Prostate gland (tissue), 2 donors: Measurements from ENCODE around the gene TRRAP. TPM values are rescaled to one million over a fixed set of nuclear protein-coding genes. Genes with fewer than 3 reads are reported as not detected.

Experiments used
- DNase-seq: peaks from one replicate; pipeline ENCODE4 v3.0.0-alpha.2; 2019; ENCODE audit warnings: low spot score
- H3K27ac ChIP-seq, 2 donors: fragments of 200-600 bp; sonication (generic); 2 replicates each; pipeline ENCODE4 v1.5.1; 2017 to 2019
- H3K27me3 ChIP-seq: fragments of 200-600 bp; sonication (generic); replicated peaks from 2 replicates; pipeline ENCODE4 v1.5.1; 2019; ENCODE audit not compliant: insufficient read depth
- H3K36me3 ChIP-seq, 2 donors: fragments of 200-600 bp; sonication (generic); 1 replicate in 1 of 2; 2 replicates in 1 of 2; pipeline versions ENCODE4 v1.5.1 to v1.8.1; 2017 to 2019
- H3K4me1 ChIP-seq: fragments of 200-600 bp; sonication (generic); replicated peaks from 2 replicates; pipeline ENCODE4 v1.5.1; 2019
- H3K4me3 ChIP-seq, 2 donors: fragments of 200-600 bp; sonication (generic); 2 replicates each; pipeline ENCODE4 v1.5.1; 2017 to 2019
- H3K9me3 ChIP-seq: fragments of 200-600 bp; sonication (generic); 2 replicates; pipeline ENCODE4 v1.5.1; 2017
- POLR2A ChIP-seq: fragments of 450-650 bp; IDR thresholded peaks from one replicate; pipeline ENCODE4 v1.6.1; 2016; ENCODE audit warnings: antibody characterized with exemption, mild to moderate bottlenecking
- POLR2AphosphoS5 ChIP-seq: sonication (generic); formaldehyde crosslinking; IDR thresholded peaks from one replicate; pipeline ENCODE4 v1.6.1; 2017; ENCODE audit warnings: antibody characterized with exemption
- WGBS: methylation state at CpG from one replicate; pipeline ENCODE4 v1.1.5; 2018; 5-methylcytosine and 5-hydroxymethylcytosine counted together
- intact Hi-C: fragments of 100-400 bp; cut with DNase I; formaldehyde crosslinking; loops from one replicate; pipeline ENCODE4 v1.14.2; 2022
- total RNA-seq, 2 donors: library from RNA; depleted of rRNA; stranded (reverse); fragments of >200 nt; gene quantifications; one replicate each; pipeline ENCODE4 v1.1.0, GENCODE V29; 2016
- TF ChIP-seq, protein P1 (sequence below), 4 experiments: fragments of 200-600 bp in 2 of 4; fragments of 450-650 bp in 2 of 4; sonication (generic) in 2 of 4; IDR thresholded peaks; 1 replicate in 3 of 4; 2 replicates in 1 of 4; pipeline ENCODE4 v1.5.1; 2016 to 2019; ENCODE audit warnings: antibody characterized with exemption in 4 of 4, mild to moderate bottlenecking in 2 of 4, moderate library complexity in 2 of 4

Gene TRRAP
- total RNA-seq, 2 donors from 2014 or later = 38.3 to 87.4 TPM

DNA sequence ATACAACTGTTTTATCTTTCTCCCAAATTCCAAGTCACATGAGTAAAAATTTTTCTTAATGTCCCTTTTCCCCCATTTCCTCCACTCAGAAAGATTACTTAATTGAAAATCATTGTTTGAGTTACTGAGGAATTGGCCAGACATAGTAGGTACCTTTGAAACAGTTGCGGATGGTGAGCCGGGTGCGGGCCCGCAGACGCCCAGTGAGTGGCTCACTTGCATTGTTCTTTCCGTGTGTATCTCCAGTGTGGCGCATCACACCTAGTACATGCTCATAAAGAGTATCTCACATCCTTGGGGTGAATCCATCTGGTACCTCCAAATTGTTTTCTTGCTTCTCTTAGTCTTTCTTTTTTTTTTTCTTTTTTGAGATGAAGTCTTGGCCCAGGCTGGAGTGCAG lies 14.3 kb downstream of the TRRAP start:
- Histone ChIP-seq H3K27ac (no peak overlapping the region), H3K9me3 (no peaks in the 10 kb centered on the region), H3K27me3 (no peaks in the 10 kb centered on the region), H3K4me1 (no peaks in the 10 kb centered on the region), H3K4me3 (no peak overlapping the region), H3K36me3 (peaks cover 8 to 9% of the 10 kb centered on the region in 2 donors)
- TF ChIP-seq, protein P1, sequence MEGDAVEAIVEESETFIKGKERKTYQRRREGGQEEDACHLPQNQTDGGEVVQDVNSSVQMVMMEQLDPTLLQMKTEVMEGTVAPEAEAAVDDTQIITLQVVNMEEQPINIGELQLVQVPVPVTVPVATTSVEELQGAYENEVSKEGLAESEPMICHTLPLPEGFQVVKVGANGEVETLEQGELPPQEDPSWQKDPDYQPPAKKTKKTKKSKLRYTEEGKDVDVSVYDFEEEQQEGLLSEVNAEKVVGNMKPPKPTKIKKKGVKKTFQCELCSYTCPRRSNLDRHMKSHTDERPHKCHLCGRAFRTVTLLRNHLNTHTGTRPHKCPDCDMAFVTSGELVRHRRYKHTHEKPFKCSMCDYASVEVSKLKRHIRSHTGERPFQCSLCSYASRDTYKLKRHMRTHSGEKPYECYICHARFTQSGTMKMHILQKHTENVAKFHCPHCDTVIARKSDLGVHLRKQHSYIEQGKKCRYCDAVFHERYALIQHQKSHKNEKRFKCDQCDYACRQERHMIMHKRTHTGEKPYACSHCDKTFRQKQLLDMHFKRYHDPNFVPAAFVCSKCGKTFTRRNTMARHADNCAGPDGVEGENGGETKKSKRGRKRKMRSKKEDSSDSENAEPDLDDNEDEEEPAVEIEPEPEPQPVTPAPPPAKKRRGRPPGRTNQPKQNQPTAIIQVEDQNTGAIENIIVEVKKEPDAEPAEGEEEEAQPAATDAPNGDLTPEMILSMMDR (IDR thresholded peaks at IDR 0.05) = no peak
- TF ChIP-seq POLR2AphosphoS5 = no peak
- TF ChIP-seq POLR2A = no peak
- no peak for DNase-seq
- 90% methylated on average over 7 of the region's 7 CpGs for WGBS
- intact Hi-C loops = no loop called here

GRCh38 chr7:98899816-98900215 lies 21.5 kb downstream of the TRRAP start:
- WGBS = 86% methylated on average over 7 of the region's 7 CpGs
- H3K9me3 ChIP-seq = no peaks in the 10 kb centered on the region

GRCh38 chr7:98900815-98901214 lies 22.5 kb downstream of the TRRAP start:
- 95% methylated on average over 3 of the region's 3 CpGs for WGBS
- peaks cover 11 to 23% of the 10 kb centered on the region in 2 donors for H3K36me3 ChIP-seq

More at GRCh38 chr7:98899816-98900215, 21.5 kb downstream of the TRRAP start:
- intact Hi-C loops = no loop called here
- no peak for DNase-seq
- Histone ChIP-seq H3K27ac (no peak overlapping the region), H3K4me3 (no peak overlapping the region), H3K27me3 (no peaks in the 10 kb centered on the region), H3K4me1 (no peaks in the 10 kb centered on the region), H3K36me3 (peaks cover 11 to 15% of the 10 kb centered on the region in 2 donors)
- TF ChIP-seq, protein P1 (IDR thresholded peaks at IDR 0.05) = no peak
- TF ChIP-seq POLR2AphosphoS5 = no peak
- TF ChIP-seq POLR2A = no peak

GRCh38 chr7:98902523-98902922 lies 24.2 kb downstream of the TRRAP start:
- TF ChIP-seq POLR2AphosphoS5 (no peak), POLR2A (no peak)
- TF ChIP-seq, protein P1 (IDR thresholded peaks at IDR 0.05) = no peak
- 86% methylated on average over 3 of the region's 3 CpGs for WGBS

More at GRCh38 chr7:98900815-98901214, 22.5 kb downstream of the TRRAP start:
- no peak for DNase-seq
- Histone ChIP-seq H3K27me3 (no peaks in the 10 kb centered on the region), H3K4me1 (no peaks in the 10 kb centered on the region), H3K9me3 (no peaks in the 10 kb centered on the region), H3K27ac (no peak overlapping the region), H3K4me3 (no peak overlapping the region)
- TF ChIP-seq POLR2A = no peak
- TF ChIP-seq POLR2AphosphoS5 = no peak
- TF ChIP-seq, protein P1 (IDR thresholded peaks at IDR 0.05) = no peak
- intact Hi-C loops = no loop called here

DNA sequence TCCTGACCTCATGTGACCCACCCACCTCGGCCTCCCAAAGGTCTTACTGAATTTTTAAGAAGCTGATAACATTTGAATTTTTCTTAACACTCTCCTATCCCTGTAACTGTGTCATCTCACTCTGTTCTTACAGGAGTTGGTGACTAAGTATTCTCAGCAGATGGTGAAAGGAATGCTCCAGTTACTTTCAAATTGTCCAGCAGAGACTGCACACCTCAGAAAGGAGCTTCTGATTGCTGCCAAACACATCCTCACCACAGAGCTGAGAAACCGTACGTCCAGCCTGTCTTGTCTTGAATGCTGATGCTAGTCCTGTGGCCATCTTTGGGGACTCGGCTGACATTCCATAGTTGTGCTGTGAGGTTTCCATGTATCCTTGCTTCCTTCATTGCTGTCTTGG lies 24.9 kb downstream of the TRRAP start:
- intact Hi-C loops = no loop called here
- Histone ChIP-seq H3K36me3 (peaks cover 11 to 17% of the 10 kb centered on the region in 2 donors), H3K27ac (no peak overlapping the region), H3K4me3 (no peak overlapping the region), H3K27me3 (no peaks in the 10 kb centered on the region), H3K4me1 (no peaks in the 10 kb centered on the region), H3K9me3 (no peaks in the 10 kb centered on the region)
- no peak for TF ChIP-seq POLR2AphosphoS5
- TF ChIP-seq POLR2A = no peak
- TF ChIP-seq, protein P1 (IDR thresholded peaks at IDR 0.05) = no peak
- WGBS = 98% methylated on average over 4 of the region's 4 CpGs
- DNase-seq = no peak

More at GRCh38 chr7:98902523-98902922, 24.2 kb downstream of the TRRAP start:
- no peak for DNase-seq
- no peaks in the 10 kb centered on the region for H3K4me1 ChIP-seq
- no peak overlapping the region for H3K4me3 ChIP-seq
- intact Hi-C loops = no loop called here
- H3K9me3 ChIP-seq = no peaks in the 10 kb centered on the region
- no peaks in the 10 kb centered on the region for H3K27me3 ChIP-seq
- peaks cover 11 to 23% of the 10 kb centered on the region in 2 donors for H3K36me3 ChIP-seq
- H3K27ac ChIP-seq = no peak overlapping the region
